Lower leg skin (tissue), 3 donors: ENCODE results near the gene DTYMK.

ENCODE experiments used
- POLR2A ChIP-seq, 2 donors: fragments of 450-650 bp; IDR thresholded peaks; one replicate each; pipeline ENCODE4 v1.6.1; 2016 to 2017; ENCODE audit warnings: antibody characterized with exemption in 2 of 2, mild to moderate bottlenecking in 1 of 2, moderate library complexity in 1 of 2
- TF ChIP-seq, protein P1 (sequence below), 3 donors: fragments of 450-650 bp; IDR thresholded peaks; one replicate each; pipeline ENCODE4 v1.5.1; 2016; ENCODE audit warnings: antibody characterized with exemption in 3 of 3, mild to moderate bottlenecking in 3 of 3, moderate library complexity in 2 of 3

DNA sequence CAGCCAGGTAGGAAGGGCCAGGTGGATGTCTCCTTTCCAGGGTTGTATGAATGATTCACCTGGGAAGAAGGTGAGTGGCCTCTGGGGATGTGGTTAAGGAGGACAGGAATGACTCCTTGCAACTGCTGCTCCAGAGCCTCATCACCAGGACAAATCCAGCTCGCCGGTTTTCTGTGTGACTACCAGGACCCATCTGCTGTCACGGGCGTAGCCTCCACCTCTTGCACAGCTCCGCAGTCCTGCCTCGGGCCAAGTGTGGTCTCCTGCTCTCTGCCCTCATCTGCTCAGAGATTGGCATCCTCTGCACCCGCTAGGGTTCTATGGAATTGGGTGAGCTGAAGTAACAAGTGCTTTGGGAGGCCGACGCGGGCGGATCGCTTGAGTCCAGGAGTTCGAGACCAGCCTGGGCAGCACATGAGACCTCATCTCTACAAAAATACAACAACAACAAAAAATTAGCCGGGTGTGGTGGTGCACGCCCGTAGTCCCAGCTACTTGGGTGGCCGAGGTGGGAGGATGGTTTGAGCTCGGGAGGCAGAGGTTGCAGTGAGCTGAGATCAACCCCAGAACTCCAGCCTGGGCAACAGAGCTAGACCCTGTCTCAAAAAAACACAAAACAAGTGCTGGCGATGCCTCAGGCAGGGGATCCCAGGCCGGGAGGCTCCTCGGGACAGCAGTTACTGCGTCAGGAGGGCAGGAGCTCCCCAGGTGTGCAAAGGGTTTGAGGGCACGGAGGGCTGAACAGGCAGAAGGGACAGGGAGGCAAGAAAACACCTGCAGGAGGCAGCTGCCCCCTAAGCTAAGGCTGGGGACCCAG, 47.0 kb upstream of the DTYMK start:
- no peak for TF ChIP-seq POLR2A (IDR thresholded peaks at IDR 0.05)
- TF ChIP-seq, protein P1, sequence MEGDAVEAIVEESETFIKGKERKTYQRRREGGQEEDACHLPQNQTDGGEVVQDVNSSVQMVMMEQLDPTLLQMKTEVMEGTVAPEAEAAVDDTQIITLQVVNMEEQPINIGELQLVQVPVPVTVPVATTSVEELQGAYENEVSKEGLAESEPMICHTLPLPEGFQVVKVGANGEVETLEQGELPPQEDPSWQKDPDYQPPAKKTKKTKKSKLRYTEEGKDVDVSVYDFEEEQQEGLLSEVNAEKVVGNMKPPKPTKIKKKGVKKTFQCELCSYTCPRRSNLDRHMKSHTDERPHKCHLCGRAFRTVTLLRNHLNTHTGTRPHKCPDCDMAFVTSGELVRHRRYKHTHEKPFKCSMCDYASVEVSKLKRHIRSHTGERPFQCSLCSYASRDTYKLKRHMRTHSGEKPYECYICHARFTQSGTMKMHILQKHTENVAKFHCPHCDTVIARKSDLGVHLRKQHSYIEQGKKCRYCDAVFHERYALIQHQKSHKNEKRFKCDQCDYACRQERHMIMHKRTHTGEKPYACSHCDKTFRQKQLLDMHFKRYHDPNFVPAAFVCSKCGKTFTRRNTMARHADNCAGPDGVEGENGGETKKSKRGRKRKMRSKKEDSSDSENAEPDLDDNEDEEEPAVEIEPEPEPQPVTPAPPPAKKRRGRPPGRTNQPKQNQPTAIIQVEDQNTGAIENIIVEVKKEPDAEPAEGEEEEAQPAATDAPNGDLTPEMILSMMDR (IDR thresholded peaks at IDR 0.05): no peak
